Adrenal gland (tissue), 12 donors: ENCODE data around the gene KRTAP16-1. TPM values are rescaled to one million over a fixed set of nuclear protein-coding genes. Genes with fewer than 3 reads are reported as not detected.

ENCODE experiments used
- DNase-seq, 7 donors: peaks; one replicate each; pipeline ENCODE4 v3.0.0-alpha.2; 2019 to 2020
- H3K27ac ChIP-seq, 5 donors: fragments of 200-600 bp; sonication (generic) in 4 of 5; 1 replicate in 3 of 5; 2 replicates in 2 of 5; pipeline versions ENCODE4 v1.5.1 to v1.8.0; 2016 to 2020; ENCODE audit warnings: mild to moderate bottlenecking in 1 of 5
- H3K27me3 ChIP-seq: fragments of 200-600 bp; 2 replicates; pipeline ENCODE4 v1.8.0; 2021
- H3K36me3 ChIP-seq, 2 donors: fragments of 200-600 bp; replicated peaks in 1 of 2; 1 replicate in 1 of 2; 2 replicates in 1 of 2; pipeline versions ENCODE4 v1.5.1 to v1.8.0; 2018 to 2022
- H3K4me1 ChIP-seq, 2 donors: fragments of 200-600 bp; replicated peaks in 1 of 2; 1 replicate in 1 of 2; 2 replicates in 1 of 2; pipeline versions ENCODE4 v1.5.1 to v1.8.0; 2018 to 2021
- H3K4me3 ChIP-seq, 4 donors: fragments of 200-600 bp; sonication (generic) in 3 of 4; one replicate each; pipeline ENCODE4 v1.5.1; 2016 to 2018
- H3K9me3 ChIP-seq, 3 donors: fragments of 200-600 bp; sonication (generic) in 1 of 3; replicated peaks in 1 of 3; 1 replicate in 2 of 3; 2 replicates in 1 of 3; pipeline versions ENCODE4 v1.5.1 to v1.8.0; 2016 to 2021
- CTCF ChIP-seq, 6 experiments: fragments of 450-650 bp in 4 of 6; fragments of 200-600 bp in 2 of 6; sonication (generic) in 1 of 6; IDR thresholded peaks; 1 replicate in 5 of 6; 2 replicates in 1 of 6; pipeline versions ENCODE4 v1.5.1 to v1.8.0; 2016 to 2021; ENCODE audit warnings: antibody characterized with exemption in 6 of 6, mild to moderate bottlenecking in 2 of 6, moderate library complexity in 1 of 6
- POLR2A ChIP-seq, 2 donors: fragments of 450-650 bp; IDR thresholded peaks; one replicate each; pipeline ENCODE4 v1.6.1; 2017; ENCODE audit warnings: antibody characterized with exemption in 2 of 2, mild to moderate bottlenecking in 2 of 2, moderate library complexity in 1 of 2
- WGBS, 4 donors: extraction: QIAGEN DNeasy Blood & Tissue Kit in 2 of 4; methylation state at CpG; one replicate each; pipeline versions ENCODE4 v1.1.5 to v1.1.7; 2013 to 2017; 5-methylcytosine and 5-hydroxymethylcytosine counted together
- intact Hi-C, 2 donors: fragments of 100-400 bp; cut with DNase I; formaldehyde crosslinking; loops; one replicate each; pipeline versions ENCODE4 v1.14.1 to v1.15.0; 2022 to 2023
- polyA plus RNA-seq, 3 donors: library from polyadenylated mRNA; stranded (reverse); fragments of 200-250 nt in 2 of 3; fragments of 350-450 nt in 1 of 3; fragmentation: Illumina TruSeq in 1 of 3; extraction: RNeasy Lipid Tissue Mini Kit (QIAGEN cat#74804) in 1 of 3; gene quantifications; one replicate each; pipeline ENCODE4 v1.2.3, GENCODE V29; 2013 to 2014
- total RNA-seq, 9 donors: library from RNA; depleted of rRNA in 4 of 9; stranded (reverse); fragments of >200 nt in 4 of 9; fragments of 120-200 nt in 1 of 9; fragmentation: NEBNext Ultra II Directional in 1 of 9; extraction: Animal tissue kit (Norgen Biotek cat#: 25700) in 1 of 9; gene quantifications; one replicate each; pipeline versions ENCODE4 v1.1.0 to v1.2.4, GENCODE V29; 2013 to 2023
- donor health status: healthy with polysubstance abuse.
- donor health status: Bipolar disorder and iron deficiency.
- donor health status: DM: yes; HTN: yes; CAD: no.
- donor health status: DM: no; HTN: no; CAD: no.
- donor health status: DM: no; HTN: no; CAD: no.
- donor health status: DM: yes; HTN: yes; CAD: no.

KRTAP16-1 gene
- total and polyA plus RNA-seq, 12 donors = not detected

DNA sequence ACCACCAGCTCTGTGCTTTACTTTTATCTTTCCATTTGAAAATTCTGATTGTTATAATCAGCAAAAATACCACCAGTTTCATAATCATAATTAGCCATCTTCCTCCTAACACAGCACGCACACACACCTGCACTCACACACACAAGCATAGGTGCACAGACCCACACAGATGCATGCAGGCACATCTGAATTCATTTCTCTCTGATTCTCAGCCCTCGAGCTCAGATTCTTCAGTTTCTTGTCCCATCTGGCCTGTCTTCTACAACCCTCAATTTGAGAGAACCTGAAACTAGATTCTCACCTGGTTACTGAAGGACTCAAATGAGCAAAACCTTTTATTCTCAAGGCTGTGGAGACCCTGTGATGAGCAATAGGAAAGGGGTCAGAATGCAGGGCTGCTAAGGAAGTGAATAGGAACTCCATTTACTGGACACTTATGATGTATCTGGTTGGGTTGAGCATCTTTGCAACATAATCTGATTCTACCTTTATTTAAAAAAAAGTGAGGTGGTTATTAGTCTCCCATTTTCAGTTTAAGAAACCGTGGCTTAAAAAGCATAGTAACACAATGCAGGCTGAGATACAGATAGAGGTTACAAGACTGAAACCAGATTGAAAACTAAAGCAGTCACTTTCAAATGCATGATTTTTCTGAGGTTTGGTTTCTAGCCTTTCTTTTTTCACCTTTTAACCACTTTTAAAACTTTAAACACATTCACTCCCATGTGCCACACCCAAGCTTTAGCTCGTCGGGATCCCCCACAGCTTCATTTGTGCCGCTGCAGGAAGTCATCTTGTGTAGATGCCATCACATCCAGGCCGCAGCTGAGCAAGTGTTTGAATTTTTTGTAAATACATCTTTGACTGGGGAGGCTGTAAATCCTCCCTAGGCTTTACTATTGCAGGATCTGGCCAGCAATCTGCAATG lies 32.1 kb upstream of the KRTAP16-1 start:
- no peak for DNase-seq
- no peaks in the 10 kb centered on the region for H3K36me3 ChIP-seq
- TF ChIP-seq POLR2A (IDR thresholded peaks at IDR 0.05) (no peak), CTCF (IDR thresholded peaks at IDR 0.05) (no peak)
- intact Hi-C loops = no loop called here
- H3K9me3 ChIP-seq = no peaks in the 10 kb centered on the region
- H3K4me3 ChIP-seq = no peak overlapping the region
- no peaks in the 10 kb centered on the region for H3K27me3 ChIP-seq
- 73 to 82% (median 79%) methylated on average over 7 of the region's 7 CpGs for WGBS, 4 donors
- H3K27ac ChIP-seq = no peak overlapping the region
- H3K4me1 ChIP-seq = no peaks in the 10 kb centered on the region

DNA sequence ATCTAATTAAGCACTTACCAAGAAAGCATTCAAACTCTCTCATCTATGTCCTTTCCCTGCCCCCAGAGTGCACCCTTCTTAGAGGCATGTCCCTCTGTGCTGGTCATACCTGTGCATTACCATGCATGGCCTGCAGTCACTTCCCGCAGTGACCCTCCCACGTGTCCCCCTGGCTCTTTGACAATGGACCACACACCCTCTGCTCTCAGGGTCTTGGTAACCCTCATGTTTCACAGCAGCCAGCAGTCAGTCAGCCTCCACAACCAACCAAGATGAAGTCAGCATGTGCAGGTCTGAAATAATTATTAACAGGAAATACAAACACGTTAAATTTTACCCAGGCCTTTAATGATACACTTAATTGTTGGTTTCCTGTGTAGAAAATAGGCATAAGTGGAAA lies 31.4 kb upstream of the KRTAP16-1 start:
- H3K36me3 ChIP-seq = no peaks in the 10 kb centered on the region
- no peaks in the 10 kb centered on the region for H3K9me3 ChIP-seq
- no peaks in the 10 kb centered on the region for H3K4me1 ChIP-seq
- intact Hi-C loops = no loop called here
- no peak for DNase-seq
- 41 to 57% (median 52%) methylated on average over 3 of the region's 3 CpGs for WGBS, 4 donors
- H3K27ac ChIP-seq = no peak overlapping the region
- TF ChIP-seq POLR2A (IDR thresholded peaks at IDR 0.05) (no peak), CTCF (IDR thresholded peaks at IDR 0.05) (no peak)
- no peak overlapping the region for H3K4me3 ChIP-seq
- no peaks in the 10 kb centered on the region for H3K27me3 ChIP-seq

DNA sequence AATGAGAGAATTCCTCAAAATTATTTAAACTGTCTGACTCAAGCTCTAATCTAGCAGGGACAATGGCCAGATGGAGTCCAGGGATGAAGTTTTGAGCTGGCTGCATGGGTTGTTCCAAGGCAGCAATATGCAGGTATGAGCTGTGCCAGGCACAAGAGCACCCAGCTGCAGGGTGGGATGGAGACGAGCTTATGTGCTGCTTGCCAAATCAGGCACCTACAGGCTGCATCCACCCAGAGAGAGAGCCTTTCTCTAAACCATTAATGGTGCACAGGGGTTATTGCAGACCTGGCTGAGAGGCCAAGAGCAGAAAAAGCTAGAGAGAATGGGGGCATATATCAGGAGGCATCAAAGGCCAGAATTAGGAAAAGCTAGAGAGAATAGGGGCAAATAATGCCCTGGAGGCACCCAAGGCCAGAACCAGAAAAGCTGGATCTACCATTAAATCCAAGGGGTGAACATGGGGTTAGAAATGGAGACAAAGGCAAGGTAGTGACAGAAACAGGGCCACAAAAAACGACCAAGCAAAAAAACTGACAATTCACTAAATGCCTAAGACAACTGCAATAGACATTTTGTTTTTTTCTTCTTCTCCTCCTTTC lies 30.6 kb upstream of the KRTAP16-1 start:
- intact Hi-C loops = loop anchor here in 1 of 2 donors (10.0 kb wide), 1 partner anchor 385 kb away; no protein-coding TSS in a partner anchor

More for the DNA sequence above, 30.6 kb upstream of the KRTAP16-1 start:
- Histone ChIP-seq H3K9me3 (no peaks in the 10 kb centered on the region), H3K4me3 (no peak overlapping the region), H3K27me3 (no peaks in the 10 kb centered on the region), H3K36me3 (no peaks in the 10 kb centered on the region), H3K4me1 (no peaks in the 10 kb centered on the region), H3K27ac (no peak overlapping the region)
- 57 to 66% (median 60%) methylated on average over 2 of the region's 2 CpGs for WGBS, 4 donors
- TF ChIP-seq POLR2A (IDR thresholded peaks at IDR 0.05) = no peak
- no peak for TF ChIP-seq CTCF (IDR thresholded peaks at IDR 0.05)
- DNase-seq = no peak
